Ovary (tissue), 9 donors: ENCODE results near the gene AGK. TPM values are rescaled to one million over a fixed set of nuclear protein-coding genes. Genes with fewer than 3 reads are reported as not detected.

Experiments used
- DNase-seq, 5 donors: peaks; one replicate each; pipeline ENCODE4 v3.0.0-alpha.2; 2019 to 2020
- H3K27ac ChIP-seq, 2 donors: fragments of 200-600 bp; one replicate each; pipeline versions ENCODE4 v1.5.1 to v1.8.0; 2019 to 2022
- H3K27me3 ChIP-seq: fragments of 200-600 bp; one replicate; pipeline ENCODE4 v1.8.0; 2022
- H3K36me3 ChIP-seq: fragments of 200-600 bp; sonication (generic); one replicate; pipeline ENCODE4 v1.5.1; 2019
- H3K4me1 ChIP-seq: one replicate; pipeline ENCODE4 v1.8.1; 2013; ENCODE audit warnings: mild to moderate bottlenecking, moderate library complexity; ENCODE audit not compliant: insufficient read depth
- H3K4me3 ChIP-seq: fragments of 200-600 bp; sonication (generic); one replicate; pipeline ENCODE4 v1.5.1; 2017
- H3K9me3 ChIP-seq, 2 donors: fragments of 200-600 bp in 1 of 2; sonication (generic) in 1 of 2; one replicate each; pipeline versions ENCODE4 v1.5.1 to v1.8.1; 2013 to 2019; ENCODE audit warnings: mild to moderate bottlenecking in 1 of 2, moderate library complexity in 1 of 2
- CTCF ChIP-seq, 3 donors: fragments of 450-650 bp in 2 of 3; fragments of 200-600 bp in 1 of 3; IDR thresholded peaks; one replicate each; pipeline versions ENCODE4 v1.5.1 to v1.8.0; 2016 to 2022; ENCODE audit warnings: antibody characterized with exemption in 3 of 3, mild to moderate bottlenecking in 1 of 3
- EP300 ChIP-seq: sonication (generic); formaldehyde crosslinking; IDR thresholded peaks from one replicate; pipeline ENCODE4 v1.6.1; 2017; ENCODE audit warnings: antibody characterized with exemption
- POLR2A ChIP-seq: fragments of 450-650 bp; IDR thresholded peaks from one replicate; pipeline ENCODE4 v1.6.1; 2017; ENCODE audit warnings: antibody characterized with exemption, mild to moderate bottlenecking, moderate library complexity
- WGBS, 3 donors: extraction: QIAGEN DNeasy Blood & Tissue Kit in 1 of 3; methylation state at CpG; one replicate each; pipeline versions ENCODE4 v1.1.5 to v1.1.7; 2013 to 2017; 5-methylcytosine and 5-hydroxymethylcytosine counted together
- intact Hi-C, 4 donors: fragments of 100-400 bp; cut with DNase I; formaldehyde crosslinking; loops; one replicate each; pipeline versions ENCODE4 v1.11.0 to v1.15.1; 2022 to 2023
- polyA plus RNA-seq, 2 donors: library from polyadenylated mRNA; stranded (reverse); fragments of 200-250 nt in 1 of 2; fragments of 350-450 nt in 1 of 2; fragmentation: Illumina TruSeq in 1 of 2; extraction: RNeasy Lipid Tissue Mini Kit (QIAGEN cat#74804) in 1 of 2; gene quantifications; one replicate each; pipeline ENCODE4 v1.2.3, GENCODE V29; 2013 to 2014
- total RNA-seq, 7 donors: library from RNA; depleted of rRNA in 2 of 7; stranded (reverse); fragments of >200 nt in 2 of 7; fragmentation: NEBNext Ultra II Directional in 3 of 7; extraction: Animal tissue kit (Norgen Biotek cat#: 25700) in 3 of 7; gene quantifications; one replicate each; pipeline versions ENCODE4 v1.1.0 to v1.2.4, GENCODE V29; 2016 to 2023
- donor health status: DM: no; HTN: no; CAD: no; lungs with moderate emphysema.
- donor health status: DM: no; HTN: no; CAD: no.
- donor health status: Bipolar disorder and iron deficiency.
- donor health status: DM: yes; HTN: yes; CAD: no.
- donor health status: DM: no; HTN: no; CAD: no.
- donor health status: DM: yes; HTN: yes; CAD: no.

The AGK gene
- total and polyA plus RNA-seq, 9 donors = 11.3 to 32.1 (median 21.8) TPM

- no peaks in the 10 kb centered on the region for H3K4me1 ChIP-seq
- no peaks in the 10 kb centered on the region for H3K27me3 ChIP-seq
- H3K9me3 ChIP-seq = no peaks in the 10 kb centered on the region
- TF ChIP-seq EP300 (no peak), POLR2A (no peak), CTCF (IDR thresholded peaks at IDR 0.05) (no peak)
- intact Hi-C loops = no loop called here
- H3K4me3 ChIP-seq = no peak overlapping the region
- DNase-seq = no peak
- no peaks in the 10 kb centered on the region for H3K36me3 ChIP-seq
- 93 to 98% (median 96%) methylated on average over 2 of the region's 2 CpGs for WGBS, 3 donors
- no peak overlapping the region for H3K27ac ChIP-seq
Measured at GRCh38 chr7:141597966-141598365, 46.8 kb downstream of the AGK start.

- no peak for TF ChIP-seq EP300
- no peak for TF ChIP-seq CTCF (IDR thresholded peaks at IDR 0.05)
- no peak for TF ChIP-seq POLR2A
- WGBS, 3 donors = 94 to 97% (median 97%) methylated on average over 2 of the region's 2 CpGs
Measured at GRCh38 chr7:141598408-141598807, 47.2 kb downstream of the AGK start.

GRCh38 chr7:141600168-141601006 lies 49.2 kb downstream of the AGK start:
- Histone ChIP-seq H3K4me1 (no peaks in the 10 kb centered on the region), H3K4me3 (no peak overlapping the region), H3K27me3 (no peaks in the 10 kb centered on the region), H3K9me3 (no peaks in the 10 kb centered on the region), H3K36me3 (no peaks in the 10 kb centered on the region), H3K27ac (no peak overlapping the region)
- 81 to 91% (median 87%) methylated on average over 4 of the region's 4 CpGs for WGBS, 3 donors
- DNase-seq = no peak
- no peak for TF ChIP-seq EP300
- TF ChIP-seq CTCF (IDR thresholded peaks at IDR 0.05) = no peak
- TF ChIP-seq POLR2A = no peak
- intact Hi-C loops = no loop called here

More at GRCh38 chr7:141598408-141598807, 47.2 kb downstream of the AGK start:
- DNase-seq = no peak
- no peaks in the 10 kb centered on the region for H3K36me3 ChIP-seq
- intact Hi-C loops = no loop called here
- H3K27ac ChIP-seq = no peak overlapping the region
- H3K4me3 ChIP-seq = no peak overlapping the region
- H3K27me3 ChIP-seq = no peaks in the 10 kb centered on the region
- no peaks in the 10 kb centered on the region for H3K9me3 ChIP-seq
- no peaks in the 10 kb centered on the region for H3K4me1 ChIP-seq

- TF ChIP-seq EP300 (no peak), POLR2A (no peak), CTCF (IDR thresholded peaks at IDR 0.05) (no peak)
- no peaks in the 10 kb centered on the region for H3K27me3 ChIP-seq
- intact Hi-C loops = no loop called here
- H3K4me1 ChIP-seq = no peaks in the 10 kb centered on the region
- H3K9me3 ChIP-seq = peaks cover 0 to 2% of the 10 kb centered on the region in 2 donors
- no peak overlapping the region for H3K4me3 ChIP-seq
- 92 to 96% (median 95%) methylated on average over 3 of the region's 3 CpGs for WGBS, 3 donors
- DNase-seq = no peak
- no peaks in the 10 kb centered on the region for H3K36me3 ChIP-seq
- no peak overlapping the region for H3K27ac ChIP-seq
Measured at GRCh38 chr7:141609576-141609975, 58.4 kb downstream of the AGK start.
